GM18870 (cell line): Measurements from ENCODE around the gene KRTAP27-1.

ENCODE experiments used
- ATAC-seq: cut with Tn5 transposase; IDR thresholded peaks from one replicate; pipeline ENCODE4 v1.9.1; 2021; ENCODE audit warnings: moderate library complexity; ENCODE audit not compliant: unreplicated experiment

KRTAP27-1 gene, protein sequence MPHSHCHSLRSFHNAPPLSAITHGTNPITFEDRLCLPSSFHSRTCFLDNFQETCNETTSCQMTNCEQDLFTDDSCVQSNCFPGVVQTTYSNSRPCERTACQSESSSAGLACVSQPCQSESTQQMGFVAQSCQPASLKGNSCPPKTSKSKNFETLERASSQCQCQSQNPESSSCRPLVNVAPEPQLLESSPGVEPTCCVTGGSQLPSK

DNA sequence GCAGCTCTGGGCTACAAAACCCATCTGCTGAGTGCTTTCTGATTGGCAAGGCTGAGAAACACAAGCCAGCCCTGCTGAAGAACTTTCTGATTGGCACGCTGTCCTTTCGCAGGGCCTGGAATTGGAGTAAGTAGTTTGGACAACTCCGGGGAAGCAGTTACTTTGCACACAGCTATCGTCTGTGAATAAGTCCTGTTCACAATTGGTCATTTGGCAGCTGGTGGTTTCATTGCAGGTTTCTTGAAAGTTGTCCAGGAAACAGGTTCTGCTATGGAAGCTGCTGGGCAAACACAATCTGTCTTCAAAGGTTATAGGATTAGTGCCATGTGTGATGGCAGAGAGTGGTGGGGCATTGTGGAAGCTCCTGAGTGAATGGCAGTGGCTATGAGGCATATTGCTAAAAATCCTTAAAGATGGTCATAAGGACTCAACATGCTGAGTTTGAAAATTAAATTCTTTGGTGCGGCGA lies at the start of gene KRTAP27-1:
Gene KRTAP27-1 (minus strand): TSS at position 419 of the 469 bp plus-strand sequence. CDS start 26 bp downstream, at position 393.
- ATAC-seq: no peak

DNA sequence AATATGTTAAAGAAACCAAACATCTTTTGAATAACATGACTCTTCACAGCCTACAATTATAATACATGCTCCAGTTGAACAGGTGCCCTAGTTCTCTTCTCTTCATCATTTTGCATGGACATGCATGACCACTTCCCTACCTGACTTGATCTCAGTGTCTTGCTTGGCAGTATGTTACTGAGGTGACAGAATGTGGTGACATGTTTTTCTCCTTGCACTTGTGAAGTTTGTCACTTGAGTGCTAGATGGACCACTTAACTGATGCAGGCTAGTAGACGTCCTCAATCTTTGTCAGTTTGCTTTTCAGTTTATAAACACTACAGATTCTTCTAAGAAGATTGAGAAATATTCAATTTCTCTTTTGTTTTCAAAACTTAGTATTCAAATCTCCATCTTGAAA lies 44.7 kb upstream of the KRTAP27-1 start:
- no peak for ATAC-seq

DNA sequence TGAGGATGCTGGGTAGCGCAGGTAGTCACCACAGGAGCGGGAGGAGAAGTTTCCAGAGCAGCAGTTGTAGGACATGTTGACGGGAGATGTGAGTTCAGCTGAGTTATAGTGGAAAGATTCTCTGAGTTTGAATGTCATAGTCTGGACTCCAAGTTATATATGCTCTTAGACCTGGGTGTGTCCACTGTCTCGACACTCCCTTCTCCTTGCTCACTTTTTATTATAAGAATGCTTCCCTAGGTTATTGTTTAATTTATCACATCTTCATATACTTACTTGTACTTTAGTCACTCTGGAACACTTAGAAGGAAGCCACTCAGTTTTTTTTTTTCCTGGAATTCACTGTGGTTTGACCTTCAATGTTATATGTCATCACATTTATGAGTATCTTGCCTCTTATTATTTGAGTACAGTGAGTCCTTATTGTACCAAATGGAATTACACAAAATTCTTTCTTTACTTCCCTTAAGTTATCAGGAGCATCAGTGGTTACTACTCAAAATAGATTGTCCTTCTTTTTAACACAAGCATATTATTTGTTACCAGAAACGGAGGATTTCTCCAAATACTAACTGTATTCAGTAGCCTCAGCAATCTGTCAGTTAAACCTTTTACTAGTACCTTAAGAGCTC lies 34.8 kb upstream of the KRTAP27-1 start, which contains the start of gene KRTAP13-2:
Gene KRTAP13-2 (minus strand): TSS at position 133 of the 632 bp plus-strand sequence. CDS start 58 bp downstream, at position 75.
- ATAC-seq: no peak

DNA sequence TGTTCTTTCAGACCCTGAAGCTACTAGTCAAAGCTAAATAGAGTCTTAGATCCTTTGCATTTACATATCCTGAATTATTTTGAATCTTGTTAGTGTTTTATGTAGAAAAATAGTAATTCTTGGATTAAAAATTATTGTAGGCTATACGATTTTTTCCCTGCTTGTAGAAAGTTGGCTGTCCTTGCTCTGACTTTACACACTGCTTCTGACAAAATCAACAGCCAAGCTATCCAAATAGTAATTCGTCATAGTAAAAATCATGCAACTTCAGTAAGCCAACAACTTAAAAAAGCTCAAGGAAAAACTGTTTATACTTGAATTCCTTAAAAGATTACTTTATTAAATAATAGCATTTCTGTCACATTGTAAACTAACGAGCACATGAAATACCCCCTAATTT lies 18.4 kb upstream of the KRTAP27-1 start:
- no peak for ATAC-seq

DNA sequence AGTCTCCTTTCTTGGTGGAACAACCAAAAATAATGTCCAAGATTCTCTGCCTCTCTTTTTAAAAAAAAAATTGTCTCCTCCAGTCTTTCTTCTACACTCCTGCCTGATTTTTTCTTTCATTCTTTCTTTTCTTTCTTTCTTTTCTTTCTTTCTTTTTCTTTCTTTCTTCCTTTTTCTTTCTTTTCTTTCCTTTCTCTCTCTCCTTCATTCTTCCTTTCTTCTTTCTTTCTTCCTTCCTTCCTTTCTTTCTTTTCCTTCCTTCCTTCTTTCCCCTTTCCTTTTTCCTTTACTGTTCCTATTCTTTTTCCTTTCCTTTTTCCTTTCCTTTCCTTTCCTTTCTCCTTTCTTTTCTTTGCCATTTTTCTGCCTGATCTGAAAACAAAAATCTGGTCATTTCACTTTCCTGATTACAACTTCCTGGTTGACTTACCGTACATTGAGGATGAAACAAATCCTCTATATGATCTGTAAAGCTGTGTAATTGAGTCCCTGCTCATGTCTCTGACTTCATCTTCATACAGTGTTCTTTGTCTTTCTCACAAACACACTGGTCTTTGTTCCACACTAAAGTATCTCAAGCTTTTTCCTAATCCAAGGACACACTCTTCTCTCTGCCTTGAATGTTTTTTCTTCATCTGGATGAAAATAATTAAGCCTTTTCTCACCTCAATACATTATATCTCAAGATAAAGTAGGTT lies 17.0 kb upstream of the KRTAP27-1 start:
- no peak for ATAC-seq

DNA sequence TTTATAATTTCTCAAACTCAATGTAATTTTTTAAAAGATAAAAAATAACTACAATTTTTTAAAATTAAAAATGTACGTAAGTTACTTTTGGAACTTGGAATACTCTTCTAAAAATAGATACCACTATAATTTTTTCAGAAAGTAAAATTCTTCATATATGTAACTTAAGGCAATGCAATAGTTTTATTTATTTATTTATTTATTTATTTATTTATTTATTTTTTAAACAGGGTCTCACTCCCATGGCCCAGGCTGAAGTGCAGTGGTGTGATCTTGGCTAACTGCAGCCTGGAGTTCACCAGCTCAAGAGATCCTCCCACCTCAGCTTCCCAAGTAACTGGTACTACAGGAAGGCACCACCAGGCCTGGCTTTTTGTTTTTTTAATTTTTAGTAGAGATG lies 14.0 kb upstream of the KRTAP27-1 start:
- ATAC-seq: no peak

DNA sequence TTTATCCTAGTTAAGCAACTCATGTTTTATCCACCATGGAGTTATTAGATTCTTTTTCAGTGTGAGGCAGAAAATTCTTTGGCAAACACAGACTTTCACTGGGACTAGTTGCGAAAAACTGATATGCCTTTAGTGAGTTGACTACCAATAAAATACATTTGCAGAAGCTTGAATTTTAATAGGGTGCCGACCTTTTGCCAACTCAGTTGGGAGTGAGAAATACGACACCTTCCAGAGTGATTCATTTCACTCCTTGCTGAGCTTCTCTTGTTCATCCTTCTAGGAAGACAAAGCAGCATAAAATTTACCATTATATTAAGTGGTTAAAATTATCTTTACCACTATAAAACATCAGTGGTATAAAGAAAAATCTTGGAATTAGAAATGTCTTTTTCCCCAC lies 12.1 kb upstream of the KRTAP27-1 start:
- ATAC-seq: no peak

DNA sequence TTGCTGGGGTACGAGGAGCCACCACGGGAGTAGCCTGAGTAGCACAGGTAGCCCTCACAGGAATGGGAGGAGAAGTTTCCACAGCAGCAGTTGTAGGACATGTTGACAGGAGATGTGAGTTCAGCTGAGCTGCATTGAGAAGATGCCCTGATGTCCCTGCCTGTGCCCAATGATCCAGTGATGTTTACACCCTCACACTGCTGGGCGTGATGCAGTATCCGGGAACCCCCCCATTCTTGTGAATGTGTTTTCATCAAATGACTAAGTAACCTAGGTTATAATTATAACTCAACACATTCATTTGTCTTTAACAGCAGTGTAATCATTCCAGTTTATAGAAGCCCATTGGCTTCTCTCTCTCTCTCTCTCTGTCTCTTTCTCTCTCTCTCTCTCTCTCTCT lies 11.0 kb upstream of the KRTAP27-1 start, which contains the start of gene KRTAP23-1:
Gene KRTAP23-1 (minus strand): TSS at position 101 of the 400 bp plus-strand sequence. CDS start 0 bp downstream, at position 101.
- no peak for ATAC-seq

DNA sequence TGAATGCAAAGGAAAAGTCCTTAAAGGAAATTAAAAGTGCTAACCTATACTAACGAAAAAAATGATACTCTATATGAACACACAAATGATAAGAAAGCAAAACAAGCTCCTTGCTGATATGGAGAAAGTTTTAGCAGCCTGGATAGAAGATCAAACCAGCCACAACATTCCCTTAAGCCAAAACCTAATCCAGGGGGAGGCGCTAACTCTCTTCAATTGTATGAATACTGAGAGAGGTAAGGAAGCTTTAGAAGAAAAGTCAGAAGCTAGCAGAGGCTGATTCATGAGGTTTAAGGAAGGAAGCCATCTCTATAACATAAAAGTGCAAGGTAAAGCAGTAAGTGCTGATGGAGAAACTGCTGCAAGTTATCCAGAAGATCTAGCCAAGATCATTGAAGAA lies 7.5 kb upstream of the KRTAP27-1 start:
- ATAC-seq: no peak

DNA sequence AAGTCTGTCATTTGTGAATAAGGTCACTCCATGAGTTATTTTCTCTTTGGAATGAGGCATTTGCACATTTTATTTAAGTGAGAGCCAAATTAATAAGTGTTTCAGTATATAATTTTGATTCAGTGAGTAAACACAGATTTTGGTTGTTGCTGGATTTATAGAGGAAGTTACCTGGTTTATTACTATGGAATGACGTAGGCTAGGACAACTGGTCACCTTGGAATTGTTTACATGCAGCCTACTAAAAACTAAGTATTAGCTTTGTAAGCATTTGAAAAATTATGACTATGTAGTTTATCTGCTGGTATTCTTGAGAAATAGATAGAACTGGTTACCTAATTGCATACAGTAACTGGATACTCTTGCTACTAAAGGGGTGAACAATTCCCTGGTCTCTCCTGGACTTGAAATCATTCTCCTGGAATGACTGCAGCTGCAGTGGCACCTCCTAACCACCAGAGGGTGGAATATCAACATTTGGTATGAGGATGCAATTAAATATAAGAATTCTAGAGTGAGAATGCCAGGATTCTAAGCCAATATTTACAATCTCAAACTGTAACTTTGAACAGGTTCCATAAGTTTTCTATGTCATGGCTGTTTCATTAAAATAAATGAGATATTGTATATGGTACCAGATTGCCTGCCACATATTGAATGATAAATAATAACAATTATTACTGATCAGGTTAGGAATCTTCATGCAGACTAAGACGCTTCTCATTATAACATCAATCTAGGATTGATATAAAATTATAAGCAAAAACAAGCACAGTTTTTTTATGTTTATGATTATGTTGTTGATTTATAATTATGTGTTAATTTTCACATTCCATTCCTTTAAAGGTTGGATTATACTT lies 3.5 kb upstream of the KRTAP27-1 start:
- no peak for ATAC-seq

DNA sequence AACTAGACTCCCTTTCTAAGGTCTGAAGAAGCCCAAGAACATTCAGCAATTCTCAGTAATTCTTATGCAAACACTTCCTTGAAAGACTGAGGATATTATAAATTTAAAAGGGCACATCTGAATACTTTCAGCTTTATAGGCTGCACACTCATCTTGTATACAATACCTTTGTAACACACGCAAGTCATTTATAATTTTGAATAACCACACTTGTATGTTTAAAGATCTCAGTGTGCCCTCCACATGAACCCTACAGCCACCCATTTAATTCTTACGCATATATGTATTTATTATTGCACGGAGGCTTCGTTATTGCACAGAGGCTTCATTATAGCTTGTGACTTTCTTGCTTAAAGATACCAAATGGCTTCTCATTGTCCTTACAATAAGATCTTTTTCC lies 1.2 kb upstream of the KRTAP27-1 start:
- ATAC-seq: no peak

DNA sequence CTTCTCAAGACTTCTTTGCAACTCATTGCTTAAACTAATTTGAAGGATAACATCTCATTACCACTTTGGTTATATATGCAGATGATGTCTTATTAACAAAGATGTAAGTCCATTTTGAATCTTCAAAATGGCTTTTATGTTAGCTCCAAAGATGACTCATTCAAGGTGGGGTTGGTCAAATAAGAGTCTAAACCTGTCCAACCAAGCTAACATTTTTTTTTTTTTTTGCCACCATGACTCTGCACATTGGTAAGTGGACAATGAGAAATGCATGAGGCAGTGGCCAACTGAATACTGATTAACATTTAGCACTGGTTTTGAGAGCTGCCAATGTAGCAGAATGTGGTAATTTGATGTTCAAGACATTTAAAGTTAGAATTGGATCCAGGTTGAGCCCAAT lies 278 bp upstream of the KRTAP27-1 start:
- no peak for ATAC-seq

DNA sequence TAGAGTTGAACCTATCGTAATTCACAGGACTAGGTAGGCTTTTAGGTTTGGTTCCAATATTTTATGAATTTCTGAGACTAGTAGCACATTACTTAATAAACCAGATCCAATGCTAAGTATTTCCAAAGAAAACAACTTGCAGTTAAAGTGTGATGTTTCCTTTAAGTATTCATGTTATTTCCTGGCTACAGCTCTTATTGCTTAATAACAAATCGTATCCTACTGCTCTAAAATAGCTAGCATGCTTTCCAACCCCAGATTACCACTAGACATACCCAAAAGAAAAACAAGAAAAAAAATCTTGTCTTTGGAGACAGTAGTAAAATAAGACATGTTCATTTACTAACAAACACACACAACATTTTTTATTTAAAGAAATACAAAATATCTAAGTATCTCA lies 898 bp downstream of the KRTAP27-1 start:
- ATAC-seq: no peak

DNA sequence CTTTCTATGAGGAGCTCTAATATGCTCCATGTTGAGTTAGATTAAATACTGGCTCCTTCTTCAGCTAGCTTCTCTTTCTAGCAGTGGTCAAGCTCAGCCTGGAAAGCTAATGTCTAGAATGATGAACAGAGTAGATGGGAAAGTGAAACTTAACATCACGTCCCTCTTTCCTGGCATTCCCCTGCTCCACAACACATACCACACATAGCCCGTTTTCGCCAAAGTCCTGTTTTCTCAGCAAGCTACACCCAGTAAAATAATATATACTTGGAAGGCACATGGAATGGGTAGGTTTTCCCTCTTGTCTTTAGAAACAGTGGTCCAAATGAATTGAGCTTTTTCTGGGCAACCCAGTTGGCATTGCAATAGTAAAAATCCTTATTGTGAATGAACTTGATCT lies 3.8 kb downstream of the KRTAP27-1 start:
- no peak for ATAC-seq

DNA sequence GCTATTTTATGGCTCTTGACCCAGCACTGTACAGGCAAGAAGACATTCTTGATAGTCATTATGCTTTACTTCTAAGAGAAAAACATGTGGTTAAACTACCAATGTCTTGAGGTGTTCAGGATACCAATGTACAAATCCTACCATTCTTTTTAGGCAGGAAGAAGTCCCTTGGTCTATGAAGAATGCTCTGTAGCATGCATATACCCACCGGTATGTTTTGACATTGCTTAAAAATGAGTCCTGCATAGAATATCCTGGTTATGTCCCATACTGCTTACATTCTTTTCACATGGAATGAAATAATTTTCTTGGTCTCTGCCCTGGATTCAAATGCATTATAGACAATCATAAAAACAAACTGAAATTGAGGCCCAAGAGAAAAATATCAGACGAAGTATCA lies 4.8 kb downstream of the KRTAP27-1 start:
- no peak for ATAC-seq

DNA sequence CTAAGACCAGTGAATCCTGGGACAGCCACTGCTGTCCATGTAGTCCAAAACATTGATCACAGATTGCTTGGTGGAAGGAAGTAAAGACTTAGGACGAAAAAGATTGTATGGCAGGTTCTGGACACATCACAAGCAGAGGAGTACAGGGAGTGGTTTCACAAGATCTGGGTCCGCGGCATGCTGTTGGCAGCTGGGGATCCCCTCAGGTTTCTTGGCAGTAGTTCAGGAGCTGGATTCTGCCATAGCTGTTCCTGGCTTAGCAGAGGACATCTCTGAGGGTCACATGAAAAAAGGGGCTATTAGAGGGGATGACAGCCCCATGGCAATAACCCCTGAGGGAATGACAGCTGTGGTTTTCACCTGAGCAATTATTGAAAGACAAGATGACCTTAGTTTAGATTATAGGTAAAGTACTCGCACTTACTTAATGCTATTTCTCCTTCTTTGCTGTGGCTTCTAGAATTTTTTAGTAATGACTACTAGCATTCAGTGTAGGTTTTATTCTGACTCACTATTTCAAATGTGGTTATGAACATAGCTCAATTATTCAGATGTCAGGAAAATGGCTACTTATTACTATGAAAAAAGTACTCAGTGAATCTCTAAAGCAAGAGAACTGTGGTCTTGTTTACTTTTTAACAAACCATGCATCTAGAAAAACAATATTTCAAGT lies 8.2 kb downstream of the KRTAP27-1 start:
- ATAC-seq: no peak

DNA sequence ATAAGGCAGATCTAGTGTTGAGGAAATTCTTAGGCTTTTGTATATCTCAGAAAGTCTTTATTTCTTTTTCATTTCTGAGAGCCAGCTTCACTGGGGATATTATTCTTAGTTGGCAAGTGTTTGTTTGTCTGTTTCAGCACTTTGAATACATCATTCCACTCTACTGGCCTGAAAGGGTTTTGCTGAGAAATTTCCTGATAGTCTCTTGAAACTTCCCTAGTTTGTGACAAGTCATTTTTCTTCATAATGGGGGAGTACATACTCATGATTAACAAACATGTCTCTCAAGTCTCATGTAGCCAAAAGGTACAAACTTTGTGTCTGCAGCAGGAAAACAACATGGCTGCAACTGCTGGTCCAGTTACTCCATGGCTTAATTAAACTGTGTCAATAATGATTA lies 11.1 kb downstream of the KRTAP27-1 start:
- ATAC-seq: no peak

DNA sequence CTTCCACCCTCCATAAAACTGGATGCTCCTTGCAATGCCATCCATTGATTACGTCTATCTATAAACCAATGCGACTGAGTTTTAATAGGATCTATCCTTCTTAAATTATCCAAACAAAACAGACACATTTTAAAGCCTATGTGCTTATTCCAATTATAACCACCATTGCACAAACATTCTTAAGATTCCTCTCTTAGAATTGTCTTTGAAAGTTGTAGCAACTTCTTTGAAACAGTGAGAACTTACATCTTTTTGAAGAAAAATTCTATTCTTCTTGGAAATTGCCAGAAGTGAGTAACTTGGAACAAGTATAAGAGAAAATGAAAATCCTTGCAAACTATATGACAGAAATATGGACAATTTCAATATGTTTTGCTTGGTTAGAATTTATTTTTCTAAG lies 17.3 kb downstream of the KRTAP27-1 start, which contains the start of gene KRTAP26-1:
Gene KRTAP26-1 (minus strand): TSS at position 101 of the 400 bp plus-strand sequence. CDS start 280 bp downstream, outside the sequence.
- ATAC-seq: no peak

DNA sequence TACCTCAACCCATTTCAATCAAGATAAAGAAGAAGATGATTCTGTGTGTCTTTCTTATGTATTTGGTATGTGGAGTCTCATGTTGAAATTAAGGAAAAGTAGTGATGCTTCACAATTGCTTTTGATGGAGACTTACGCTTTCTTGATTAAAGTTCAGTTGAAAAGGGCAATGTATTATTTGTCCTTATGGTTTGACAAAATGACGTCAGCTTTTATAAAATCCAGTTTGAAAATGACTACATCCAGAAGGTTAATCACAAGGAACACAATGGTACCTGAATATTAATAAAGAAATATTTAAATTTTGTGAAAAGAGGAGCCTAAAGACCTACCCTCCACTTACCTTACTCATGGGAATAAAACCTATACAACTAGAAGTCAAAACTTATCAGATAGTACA lies 21.8 kb downstream of the KRTAP27-1 start:
- ATAC-seq: no peak

DNA sequence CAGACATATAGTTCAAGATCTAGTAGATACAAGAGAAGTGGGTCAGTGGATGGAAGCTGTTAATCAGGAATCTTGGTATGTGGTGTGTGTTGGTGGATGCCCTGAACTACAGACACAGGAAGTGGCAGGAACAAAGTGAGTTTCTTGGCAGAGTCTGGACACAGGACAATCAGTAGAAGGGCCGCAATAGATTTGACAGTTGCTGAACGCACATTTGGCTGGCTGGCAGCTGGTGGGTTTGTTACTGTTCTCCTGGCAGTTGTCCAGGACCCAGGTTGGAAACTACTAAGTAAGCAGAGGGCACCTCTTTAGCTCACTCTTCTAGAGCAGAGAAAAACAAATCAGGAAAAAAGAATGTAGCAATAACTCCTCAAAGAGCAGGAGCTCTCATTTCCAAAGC lies 30.6 kb downstream of the KRTAP27-1 start:
- no peak for ATAC-seq
